Ramos (cell line): Measurements from ENCODE around the gene CLASP1.
"Not testable (repeated sequence)": the region's sequence is repeated elsewhere in the genome, so short reads cannot be mapped to it uniquely, and the experiment has no call there.

Source experiments
- in situ Hi-C: fragments of 300-500 bp; cut with MboI; formaldehyde crosslinking; loops from one replicate; pipeline ENCODE4 v1.14.3; 2022; ENCODE audit warnings: low sequenced_read_pairs; ENCODE audit not compliant: unreplicated experiment

CLASP1 gene

GRCh38 chr2:121450301-121450700, 199.0 kb downstream of the CLASP1 start:
- in situ Hi-C loops = no loop called here

GRCh38 chr2:121446647-121447241, 202.5 kb downstream of the CLASP1 start:
- in situ Hi-C loops = no loop called here

- in situ Hi-C loops = no loop called here
Observed at GRCh38 chr2:121442889-121443288, 206.4 kb downstream of the CLASP1 start.

- in situ Hi-C loops = not testable (repeated sequence)
Observed at GRCh38 chr2:121438290-121438689, 211.0 kb downstream of the CLASP1 start.

GRCh38 chr2:121436918-121437317, 212.3 kb downstream of the CLASP1 start:
- in situ Hi-C loops = no loop called here

GRCh38 chr2:121435790-121436189, 213.5 kb downstream of the CLASP1 start:
- in situ Hi-C loops = no loop called here

GRCh38 chr2:121431214-121431613, 218.0 kb downstream of the CLASP1 start:
- in situ Hi-C loops = no loop called here

GRCh38 chr2:121429927-121430520, 219.2 kb downstream of the CLASP1 start:
- in situ Hi-C loops = no loop called here

- in situ Hi-C loops = no loop called here
Observed at GRCh38 chr2:121429119-121429903, 220.0 kb downstream of the CLASP1 start.

- in situ Hi-C loops = no loop called here
Observed at GRCh38 chr2:121427187-121427689, 222.0 kb downstream of the CLASP1 start.

- in situ Hi-C loops = no loop called here
Observed at GRCh38 chr2:121420486-121420885, 228.8 kb downstream of the CLASP1 start.

- in situ Hi-C loops = no loop called here
Observed at GRCh38 chr2:121419081-121419699, 230.1 kb downstream of the CLASP1 start.

- in situ Hi-C loops = no loop called here
Observed at GRCh38 chr2:121418494-121419058, 230.7 kb downstream of the CLASP1 start.

- in situ Hi-C loops = no loop called here
Observed at GRCh38 chr2:121417826-121418225, 231.4 kb downstream of the CLASP1 start.

- in situ Hi-C loops = no loop called here
Observed at GRCh38 chr2:121415727-121416126, 233.5 kb downstream of the CLASP1 start.

- in situ Hi-C loops = no loop called here
Observed at GRCh38 chr2:121412349-121412748, 236.9 kb downstream of the CLASP1 start.

- in situ Hi-C loops = no loop called here
Observed at GRCh38 chr2:121409966-121410365, 239.3 kb downstream of the CLASP1 start.

- in situ Hi-C loops = no loop called here
Observed at GRCh38 chr2:121409388-121409787, 239.9 kb downstream of the CLASP1 start.

GRCh38 chr2:121408641-121409040, 240.6 kb downstream of the CLASP1 start:
- in situ Hi-C loops = no loop called here

GRCh38 chr2:121405233-121405632, 244.0 kb downstream of the CLASP1 start:
- in situ Hi-C loops = no loop called here

GRCh38 chr2:121400201-121400600, 249.1 kb downstream of the CLASP1 start:
- in situ Hi-C loops = no loop called here
